Dermis lymphatic vessel endothelial cell (primary cell): ENCODE data around the gene POU2F3. TPM values are rescaled to one million over a fixed set of nuclear protein-coding genes. Genes with fewer than 3 reads are reported as not detected.

ENCODE experiments used
- total RNA-seq: library from RNA; depleted of rRNA; stranded (reverse); fragments of >200 nt; gene quantifications from 2 replicates; pipeline ENCODE4 v1.2.1, GENCODE V29; 2014

Gene POU2F3
- total RNA-seq, result not detected in 2 replicates

GRCh38 chr11:120239713-120240640 lies at the start of gene POU2F3:
TSS of gene POU2F3 (plus strand) at chr11:120240140. CDS start at chr11:120240344, 204 bp downstream.

GRCh38 chr11:120210626-120211521 lies 29.1 kb upstream of the POU2F3 start, which contains the start of gene OAF:
TSS of gene OAF (plus strand) at chr11:120211032. CDS start at chr11:120211280, 248 bp downstream.

GRCh38 chr11:120324932-120325810 lies 85.2 kb downstream of the POU2F3 start, which contains the start of gene TLCD5:
TSS of gene TLCD5 (plus strand) at chr11:120325299. CDS start at chr11:120327442, 2,143 bp downstream.

GRCh38 chr11:120335908-120336640 lies 96.1 kb downstream of the POU2F3 start, which contains the start of gene ARHGEF12:
TSS of gene ARHGEF12 (plus strand) at chr11:120336413. CDS start at chr11:120337244, 831 bp downstream.

Other genes starting within 250 kb of the POU2F3 start
- gene TRIM29, start 102.0 kb upstream of the POU2F3 start, total RNA-seq, result not detected in 2 replicates
- gene OAF, start 29.1 kb upstream of the POU2F3 start, total RNA-seq, result 13.9 and 18.6 TPM in 2 replicates
- gene TLCD5, start 85.2 kb downstream of the POU2F3 start, total RNA-seq, result 4.8 and 7.7 TPM in 2 replicates
- gene ARHGEF12, start 96.3 kb downstream of the POU2F3 start, total RNA-seq, result 160 and 173 TPM in 2 replicates